HepG2 (cell line): Measurements from ENCODE around the gene HEXIM1. TPM values are rescaled to one million over a fixed set of nuclear protein-coding genes. Genes with fewer than 3 reads are reported as not detected.

Experiments used
- ATF1 ChIP-seq: IDR thresholded peaks from 2 replicates; pipeline ENCODE4 v1.6.1; 2016; ENCODE audit warnings: mild to moderate bottlenecking, control low read depth
- CENPX ChIP-seq: sonication (generic); formaldehyde crosslinking; IDR thresholded peaks from 2 replicates; pipeline ENCODE4 v1.9.0; 2021; ENCODE audit warnings: mild to moderate bottlenecking, missing genetic modification reagents, moderate library complexity
- SMAD9 ChIP-seq: sonication (generic); formaldehyde crosslinking; IDR thresholded peaks from 2 replicates; pipeline ENCODE4 v1.5.1; 2020; ENCODE audit warnings: mild to moderate bottlenecking, missing genetic modification reagents
- ZNF367 ChIP-seq: sonication (generic); formaldehyde crosslinking; IDR thresholded peaks from 2 replicates; pipeline ENCODE4 v1.4.0; 2020; ENCODE audit warnings: missing genetic modification reagents, borderline replicate concordance
- ZNF510 ChIP-seq: sonication (generic); formaldehyde crosslinking; IDR thresholded peaks from 2 replicates; pipeline ENCODE4 v1.4.0; 2020; ENCODE audit warnings: low read depth, mild to moderate bottlenecking, missing genetic modification reagents
- ZNF777 ChIP-seq: sonication (generic); formaldehyde crosslinking; IDR thresholded peaks from 2 replicates; pipeline ENCODE4 v1.4.0; 2020; ENCODE audit warnings: missing genetic modification reagents
- polyA plus RNA-seq, 8 experiments: library from polyadenylated mRNA; depleted of rRNA in 3 of 8; stranded (reverse) in 7 of 8; unstranded in 1 of 8; fragments of >200 nt; fragmentation: Illumina TruSeq in 4 of 8; extraction: Trizol in 4 of 8; gene quantifications; 2 replicates each; pipeline versions ENCODE4 v1.2.1 to v1.2.3, GENCODE V29; 2011 to 2016; ENCODE audit warnings: low read depth in 4 of 8, missing spikeins in 1 of 8, mixed read lengths in 1 of 8; ENCODE audit not compliant: insufficient read depth in 1 of 8
- total RNA-seq, 5 experiments: library from RNA; depleted of rRNA; stranded (reverse); fragments of >200 nt; fragmentation: Illumina TruSeq; extraction: Trizol; gene quantifications; 2 replicates each; pipeline ENCODE4 v1.2.3, GENCODE V29; 2016; ENCODE audit warnings: low read depth in 1 of 5
- TF ChIP-seq, protein P1 (sequence below): sonication (generic); formaldehyde crosslinking; IDR thresholded peaks from 2 replicates; pipeline ENCODE4 v1.4.0; 2020; ENCODE audit warnings: mild to moderate bottlenecking, missing genetic modification reagents
- TF ChIP-seq, protein P2 (sequence below): sonication (generic); formaldehyde crosslinking; IDR thresholded peaks from 2 replicates; pipeline ENCODE4 v1.8.1; 2023; ENCODE audit warnings: mild to moderate bottlenecking, missing genetic modification reagents
- TF ChIP-seq, protein P3 (sequence below): IDR thresholded peaks from 2 replicates; pipeline ENCODE4 v1.6.1; 2016; ENCODE audit warnings: low read depth
- TF ChIP-seq, protein P4 (sequence below): sonication (generic); formaldehyde crosslinking; IDR thresholded peaks from 2 replicates; pipeline ENCODE4 v1.4.0; 2020; ENCODE audit warnings: mild to moderate bottlenecking, missing genetic modification reagents

The HEXIM1 gene
- total and polyA plus RNA-seq, 2 of the 13 experiments (the other 11 are each of a cell fraction or from before 2014, with no cell fraction given): 10.5 to 16.6 TPM

DNA sequence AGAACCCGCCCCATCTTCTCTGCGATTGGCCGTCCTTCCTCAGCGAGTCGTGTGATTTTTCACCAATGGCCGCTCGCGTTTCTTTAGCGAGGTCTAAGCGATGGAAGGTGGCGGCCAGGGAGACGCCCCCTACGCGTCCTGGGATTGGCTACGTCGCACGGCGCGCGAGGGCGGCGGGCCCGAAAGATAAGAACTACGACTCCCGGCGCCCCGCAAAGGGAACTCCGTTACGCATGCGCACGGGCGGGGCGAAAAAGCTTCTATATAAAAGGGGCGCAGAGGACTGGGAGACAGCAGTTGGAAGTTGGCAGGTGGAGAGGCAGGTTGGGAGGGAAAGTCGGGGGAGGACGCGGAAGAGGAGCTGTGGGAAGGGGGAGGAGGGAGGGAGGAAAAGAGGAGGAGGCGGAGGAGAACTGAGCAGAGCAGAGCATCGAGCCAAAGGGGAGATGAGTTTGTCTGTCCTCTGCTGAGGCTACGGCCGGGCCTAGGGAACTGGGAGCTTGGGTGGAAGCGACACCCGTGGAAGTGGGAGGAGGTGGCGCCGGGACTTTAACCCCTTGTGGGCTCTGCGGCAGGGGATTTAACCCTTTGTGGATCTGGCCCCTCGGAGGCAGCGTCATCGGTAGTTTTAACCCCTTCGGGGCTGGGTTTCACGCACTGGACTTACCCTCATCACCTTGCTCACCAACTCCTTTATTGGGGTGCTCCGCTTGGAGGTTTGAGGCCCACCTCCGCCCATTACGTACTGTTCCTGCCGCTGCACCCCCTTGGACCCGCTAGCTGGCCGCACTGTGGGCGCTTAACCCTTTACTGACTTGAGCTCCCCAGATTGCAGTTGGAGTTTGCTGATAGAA lies at the start of gene HEXIM1 (continued):
- TF ChIP-seq, protein P1, sequence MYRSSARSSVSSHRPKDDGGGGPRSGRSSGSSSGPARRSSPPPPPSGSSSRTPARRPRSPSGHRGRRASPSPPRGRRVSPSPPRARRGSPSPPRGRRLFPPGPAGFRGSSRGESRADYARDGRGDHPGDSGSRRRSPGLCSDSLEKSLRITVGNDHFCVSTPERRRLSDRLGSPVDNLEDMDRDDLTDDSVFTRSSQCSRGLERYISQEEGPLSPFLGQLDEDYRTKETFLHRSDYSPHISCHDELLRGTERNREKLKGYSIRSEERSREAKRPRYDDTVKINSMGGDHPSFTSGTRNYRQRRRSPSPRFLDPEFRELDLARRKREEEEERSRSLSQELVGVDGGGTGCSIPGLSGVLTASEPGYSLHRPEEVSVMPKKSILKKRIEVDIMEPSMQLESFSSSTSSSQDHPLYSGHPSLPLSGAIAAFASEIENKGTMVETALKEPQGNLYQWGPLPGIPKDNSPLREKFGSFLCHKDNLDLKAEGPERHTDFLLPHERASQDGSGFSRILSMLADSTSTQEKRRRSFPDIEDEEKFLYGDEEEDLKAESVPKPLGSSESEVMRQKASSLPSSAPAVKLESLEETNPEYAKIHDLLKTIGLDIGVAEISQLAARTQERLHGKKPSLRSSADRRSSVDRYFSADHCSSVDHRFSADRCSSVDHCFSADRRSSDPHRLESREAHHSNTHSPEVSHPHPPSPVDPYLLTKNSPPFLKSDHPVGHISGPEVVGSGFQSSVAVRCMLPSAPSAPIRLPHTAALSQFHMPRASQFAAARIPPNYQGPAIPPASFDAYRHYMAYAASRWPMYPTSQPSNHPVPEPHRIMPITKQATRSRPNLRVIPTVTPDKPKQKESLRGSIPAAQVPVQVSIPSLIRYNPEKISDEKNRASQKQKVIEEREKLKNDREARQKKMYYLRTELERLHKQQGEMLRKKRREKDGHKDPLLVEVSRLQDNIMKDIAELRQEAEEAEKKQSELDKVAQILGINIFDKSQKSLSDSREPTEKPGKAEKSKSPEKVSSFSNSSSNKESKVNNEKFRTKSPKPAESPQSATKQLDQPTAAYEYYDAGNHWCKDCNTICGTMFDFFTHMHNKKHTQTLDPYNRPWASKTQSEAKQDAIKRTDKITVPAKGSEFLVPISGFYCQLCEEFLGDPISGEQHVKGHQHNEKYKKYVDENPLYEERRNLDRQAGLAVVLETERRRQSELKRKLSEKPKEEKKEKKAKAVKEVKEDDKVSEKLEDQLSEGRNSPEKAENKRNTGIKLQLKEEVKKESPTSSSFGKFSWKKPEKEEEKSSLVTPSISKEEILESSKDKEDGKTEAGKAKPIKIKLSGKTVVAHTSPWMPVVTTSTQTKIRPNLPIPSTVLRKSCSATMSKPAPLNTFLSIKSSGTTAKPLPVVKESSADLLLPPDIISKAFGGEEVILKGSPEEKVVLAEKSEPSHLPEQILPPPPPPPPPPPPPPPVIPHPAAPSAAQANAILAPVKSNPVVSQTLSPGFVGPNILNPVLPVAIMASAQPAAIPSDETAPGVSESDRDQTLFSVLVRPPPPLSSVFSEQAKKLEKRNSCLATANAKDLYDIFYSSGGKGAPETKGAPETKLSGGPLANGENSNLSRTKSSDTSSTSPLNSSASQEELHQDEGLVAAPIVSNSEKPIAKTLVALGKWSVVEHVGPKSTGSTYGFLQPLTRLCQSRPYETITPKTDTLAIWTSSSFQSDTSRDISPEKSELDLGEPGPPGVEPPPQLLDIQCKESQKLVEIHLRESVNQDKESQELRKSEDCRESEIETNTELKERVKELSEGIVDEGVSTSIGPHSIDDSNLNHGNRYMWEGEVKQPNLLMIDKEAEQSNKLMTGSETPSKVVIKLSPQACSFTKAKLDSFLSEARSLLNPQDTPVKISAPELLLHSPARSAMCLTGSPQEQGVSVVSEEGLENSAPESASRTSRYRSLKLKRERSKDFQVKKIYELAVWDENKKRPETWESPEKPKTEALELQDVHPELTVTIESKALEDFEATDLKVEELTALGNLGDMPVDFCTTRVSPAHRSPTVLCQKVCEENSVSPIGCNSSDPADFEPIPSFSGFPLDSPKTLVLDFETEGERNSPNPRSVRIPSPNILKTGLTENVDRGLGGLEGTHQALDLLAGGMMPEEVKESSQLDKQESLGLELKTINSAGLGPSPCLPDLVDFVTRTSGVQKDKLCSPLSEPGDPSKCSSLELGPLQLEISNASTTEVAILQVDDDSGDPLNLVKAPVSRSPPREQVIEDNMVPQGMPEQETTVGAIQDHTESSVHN (CRISPR knock-in tag): peak; percentile 96
- TF ChIP-seq ZNF777 (CRISPR knock-in tag): peak; percentile 14; the same call in 1 of the 2 replicates
- TF ChIP-seq CENPX (CRISPR knock-in tag): no peak
- TF ChIP-seq, protein P2, sequence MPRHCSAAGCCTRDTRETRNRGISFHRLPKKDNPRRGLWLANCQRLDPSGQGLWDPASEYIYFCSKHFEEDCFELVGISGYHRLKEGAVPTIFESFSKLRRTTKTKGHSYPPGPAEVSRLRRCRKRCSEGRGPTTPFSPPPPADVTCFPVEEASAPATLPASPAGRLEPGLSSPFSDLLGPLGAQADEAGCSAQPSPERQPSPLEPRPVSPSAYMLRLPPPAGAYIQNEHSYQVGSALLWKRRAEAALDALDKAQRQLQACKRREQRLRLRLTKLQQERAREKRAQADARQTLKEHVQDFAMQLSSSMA: no peak; the same call in 1 of the 2 replicates
- TF ChIP-seq ATF1: peak; percentile 78
- TF ChIP-seq SMAD9 (CRISPR knock-in tag): 0 out of 2 replicates have a peak, but pooled peaks have one; percentile 42
- TF ChIP-seq, protein P3, sequence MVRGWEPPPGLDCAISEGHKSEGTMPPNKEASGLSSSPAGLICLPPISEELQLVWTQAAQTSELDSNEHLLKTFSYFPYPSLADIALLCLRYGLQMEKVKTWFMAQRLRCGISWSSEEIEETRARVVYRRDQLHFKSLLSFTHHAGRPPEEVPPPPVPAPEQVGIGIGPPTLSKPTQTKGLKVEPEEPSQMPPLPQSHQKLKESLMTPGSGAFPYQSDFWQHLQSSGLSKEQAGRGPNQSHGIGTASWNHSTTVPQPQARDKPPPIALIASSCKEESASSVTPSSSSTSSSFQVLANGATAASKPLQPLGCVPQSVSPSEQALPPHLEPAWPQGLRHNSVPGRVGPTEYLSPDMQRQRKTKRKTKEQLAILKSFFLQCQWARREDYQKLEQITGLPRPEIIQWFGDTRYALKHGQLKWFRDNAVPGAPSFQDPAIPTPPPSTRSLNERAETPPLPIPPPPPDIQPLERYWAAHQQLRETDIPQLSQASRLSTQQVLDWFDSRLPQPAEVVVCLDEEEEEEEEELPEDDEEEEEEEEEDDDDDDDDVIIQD (CRISPR knock-in tag): peak; percentile 61; the same call in 1 of the 2 replicates
- TF ChIP-seq ZNF510: peak; percentile 88; the same call in 1 of the 2 replicates
- peak; percentile 74; the same call in 1 of the 2 replicates for TF ChIP-seq ZNF367 (CRISPR knock-in tag)
- TF ChIP-seq, protein P4, sequence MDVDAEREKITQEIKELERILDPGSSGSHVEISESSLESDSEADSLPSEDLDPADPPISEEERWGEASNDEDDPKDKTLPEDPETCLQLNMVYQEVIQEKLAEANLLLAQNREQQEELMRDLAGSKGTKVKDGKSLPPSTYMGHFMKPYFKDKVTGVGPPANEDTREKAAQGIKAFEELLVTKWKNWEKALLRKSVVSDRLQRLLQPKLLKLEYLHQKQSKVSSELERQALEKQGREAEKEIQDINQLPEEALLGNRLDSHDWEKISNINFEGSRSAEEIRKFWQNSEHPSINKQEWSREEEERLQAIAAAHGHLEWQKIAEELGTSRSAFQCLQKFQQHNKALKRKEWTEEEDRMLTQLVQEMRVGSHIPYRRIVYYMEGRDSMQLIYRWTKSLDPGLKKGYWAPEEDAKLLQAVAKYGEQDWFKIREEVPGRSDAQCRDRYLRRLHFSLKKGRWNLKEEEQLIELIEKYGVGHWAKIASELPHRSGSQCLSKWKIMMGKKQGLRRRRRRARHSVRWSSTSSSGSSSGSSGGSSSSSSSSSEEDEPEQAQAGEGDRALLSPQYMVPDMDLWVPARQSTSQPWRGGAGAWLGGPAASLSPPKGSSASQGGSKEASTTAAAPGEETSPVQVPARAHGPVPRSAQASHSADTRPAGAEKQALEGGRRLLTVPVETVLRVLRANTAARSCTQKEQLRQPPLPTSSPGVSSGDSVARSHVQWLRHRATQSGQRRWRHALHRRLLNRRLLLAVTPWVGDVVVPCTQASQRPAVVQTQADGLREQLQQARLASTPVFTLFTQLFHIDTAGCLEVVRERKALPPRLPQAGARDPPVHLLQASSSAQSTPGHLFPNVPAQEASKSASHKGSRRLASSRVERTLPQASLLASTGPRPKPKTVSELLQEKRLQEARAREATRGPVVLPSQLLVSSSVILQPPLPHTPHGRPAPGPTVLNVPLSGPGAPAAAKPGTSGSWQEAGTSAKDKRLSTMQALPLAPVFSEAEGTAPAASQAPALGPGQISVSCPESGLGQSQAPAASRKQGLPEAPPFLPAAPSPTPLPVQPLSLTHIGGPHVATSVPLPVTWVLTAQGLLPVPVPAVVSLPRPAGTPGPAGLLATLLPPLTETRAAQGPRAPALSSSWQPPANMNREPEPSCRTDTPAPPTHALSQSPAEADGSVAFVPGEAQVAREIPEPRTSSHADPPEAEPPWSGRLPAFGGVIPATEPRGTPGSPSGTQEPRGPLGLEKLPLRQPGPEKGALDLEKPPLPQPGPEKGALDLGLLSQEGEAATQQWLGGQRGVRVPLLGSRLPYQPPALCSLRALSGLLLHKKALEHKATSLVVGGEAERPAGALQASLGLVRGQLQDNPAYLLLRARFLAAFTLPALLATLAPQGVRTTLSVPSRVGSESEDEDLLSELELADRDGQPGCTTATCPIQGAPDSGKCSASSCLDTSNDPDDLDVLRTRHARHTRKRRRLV (CRISPR knock-in tag): peak; percentile 26
